HCT116 (cell line): ENCODE results near the gene LSAMP. TPM values are rescaled to one million over a fixed set of nuclear protein-coding genes. Genes with fewer than 3 reads are reported as not detected.
A peak's percentile ranks its signal among the peaks of the same experiment; 100 is the strongest.

Experiments used
- ATAC-seq: fragments of 200-7000 bp; cut with Tn5 transposase; 2 replicates; pipeline ENCODE4 v1.9.1; 2020; ENCODE audit warnings: mild to moderate bottlenecking, moderate library complexity
- BruUV-seq: library from RNA; stranded (reverse); fragments of 400-500 nt; replicated peaks from 2 replicates; lab custom pipeline; 2021; lab: Mats Ljungman, UMichigan
- CTCF ChIA-PET: fragments of 300-600 bp; sonication (Branson Sonifier 250); formaldehyde crosslinking; loops from one replicate; lab custom pipeline; 2021; ENCODE audit warnings: antibody characterized with exemption; lab: Charles Lee
- POLR2A ChIA-PET: fragments of 300-600, 350-600 bp; sonication (Branson Sonifier 250); formaldehyde crosslinking; loops from one replicate; lab custom pipeline; 2021; ENCODE audit warnings: antibody characterized with exemption; lab: Charles Lee
- RAD21 ChIA-PET, 2 experiments: fragments of 300-600 bp; sonication (Branson Sonifier 250); formaldehyde crosslinking; loops; one replicate each; lab custom pipeline; 2023; ENCODE audit warnings: low total read pairs in 2 of 2; ENCODE audit not compliant: uncharacterized antibody in 2 of 2, unreplicated experiment in 2 of 2, low non-redundant PET in 1 of 2; lab: Charles Lee
- DNase-seq: peaks from one replicate; pipeline ENCODE4 v3.0.0-alpha.2; 2010; ENCODE audit warnings: low read depth, low spot score
- H2AFZ ChIP-seq: fragments of 200-600 bp; shearing (Covaris generic), sonication (generic); 2 replicates; pipeline ENCODE4 v1.6.1; 2017; ENCODE audit warnings: low read depth, mixed run types, mixed read lengths, antibody characterized with exemption, low read length; ENCODE audit not compliant: poor library complexity, severe bottlenecking
- H3K27ac ChIP-seq: 2 replicates; pipeline ENCODE4 v1.5.1; 2012; ENCODE audit warnings: low read depth, low read length
- H3K27me3 ChIP-seq: fragments of 200-600 bp; sonication (generic); 2 replicates; pipeline ENCODE4 v1.6.1; 2016; ENCODE audit warnings: mixed run types, low read length, mixed read lengths; ENCODE audit not compliant: insufficient read depth
- H3K36me3 ChIP-seq, 2 experiments: fragments of 200-500 bp in 1 of 2; fragments of 200-600 bp in 1 of 2; sonication (Bioruptor generic) in 1 of 2; sonication (generic) in 1 of 2; 2 replicates each; pipeline versions ENCODE4 v1.5.1 to v1.6.1; 2014 to 2016; ENCODE audit warnings: low read length in 2 of 2, inconsistent platforms in 1 of 2, mixed read lengths in 1 of 2, mixed run types in 1 of 2; ENCODE audit not compliant: insufficient read depth in 2 of 2, control insufficient read depth in 1 of 2
- H3K4me1 ChIP-seq, 2 experiments: fragments of 200-600 bp in 1 of 2; sonication (generic) in 1 of 2; 2 replicates each; pipeline versions ENCODE4 v1.5.1 to v1.6.1; 2012 to 2017; ENCODE audit warnings: low read length in 2 of 2, inconsistent platforms in 1 of 2, mild to moderate bottlenecking in 1 of 2, mixed read lengths in 1 of 2, mixed run types in 1 of 2, moderate library complexity in 1 of 2; ENCODE audit not compliant: insufficient read depth in 2 of 2, control insufficient read depth in 1 of 2
- H3K4me2 ChIP-seq: fragments of 200-600 bp; sonication (generic); 2 replicates; pipeline ENCODE4 v1.6.1; 2017; ENCODE audit warnings: mixed run types, low read length, mixed read lengths
- H3K4me3 ChIP-seq, 2 experiments: fragments of 200-600 bp in 1 of 2; sonication (generic) in 1 of 2; replicated peaks in 1 of 2; 2 replicates each; pipeline ENCODE4 v1.5.1; 2011 to 2016; ENCODE audit warnings: low read length in 2 of 2, control low read depth in 1 of 2, low read depth in 1 of 2, mild to moderate bottlenecking in 1 of 2, mixed read lengths in 1 of 2, mixed run types in 1 of 2
- H3K79me2 ChIP-seq: fragments of 200-600 bp; sonication (generic); 2 replicates; pipeline ENCODE4 v1.6.1; 2017; ENCODE audit warnings: mild to moderate bottlenecking, mixed run types, low read length, moderate library complexity, mixed read lengths; ENCODE audit not compliant: insufficient read depth
- H3K9ac ChIP-seq: fragments of 200-600 bp; sonication (generic); 2 replicates; pipeline ENCODE4 v1.6.1; 2016; ENCODE audit warnings: low read length, mixed read lengths
- H3K9me2 ChIP-seq: fragments of 200-600 bp; sonication (generic), shearing (Covaris generic); 2 replicates; pipeline ENCODE4 v1.6.1; 2017; ENCODE audit warnings: mixed run types, mild to moderate bottlenecking, moderate library complexity; ENCODE audit not compliant: insufficient read depth
- H3K9me3 ChIP-seq, 2 experiments: fragments of 200-500 bp in 1 of 2; fragments of 200-600 bp in 1 of 2; sonication (Bioruptor generic) in 1 of 2; sonication (generic) in 1 of 2; 2 replicates each; pipeline ENCODE4 v1.6.1; 2014 to 2017; ENCODE audit warnings: low read length in 2 of 2, mixed read lengths in 2 of 2, inconsistent platforms in 1 of 2, low read depth in 1 of 2, mild to moderate bottlenecking in 1 of 2, mixed run types in 1 of 2, moderate library complexity in 1 of 2; ENCODE audit not compliant: control insufficient read depth in 1 of 2, insufficient read depth in 1 of 2
- H4K20me1 ChIP-seq: fragments of 200-600 bp; sonication (generic), shearing (Covaris generic); 2 replicates; pipeline ENCODE4 v1.6.1; 2017; ENCODE audit warnings: mixed run types, mild to moderate bottlenecking, moderate library complexity; ENCODE audit not compliant: insufficient read depth
- CBX3 ChIP-seq: IDR thresholded peaks from 2 replicates; pipeline ENCODE4 v1.6.1; 2012; ENCODE audit warnings: low read depth
- CTCF ChIP-seq, 3 experiments: fragments of 200-600 bp in 1 of 3; sonication (generic) in 1 of 3; IDR thresholded peaks in 2 of 3; conservative IDR thresholded peaks in 1 of 3; 2 replicates each; pipeline ENCODE4 v1.5.1; 2012 to 2017; ENCODE audit warnings: low read depth in 2 of 3, low read length in 2 of 3, antibody characterized with exemption in 1 of 3, borderline replicate concordance in 1 of 3, control low read depth in 1 of 3, mild to moderate bottlenecking in 1 of 3, mixed read lengths in 1 of 3, mixed run types in 1 of 3, moderate library complexity in 1 of 3; ENCODE audit not compliant: insufficient read depth in 1 of 3
- RAD21 ChIP-seq: IDR thresholded peaks from 2 replicates; pipeline ENCODE4 v1.6.1; 2012; ENCODE audit warnings: low read depth, mild to moderate bottlenecking
- SIN3A ChIP-seq: IDR thresholded peaks from 2 replicates; pipeline ENCODE4 v1.6.1; 2012; ENCODE audit warnings: low read depth
- SRF ChIP-seq: IDR thresholded peaks from 2 replicates; pipeline ENCODE4 v1.6.1; 2012; ENCODE audit warnings: low read depth
- TCF7L2 ChIP-seq: IDR thresholded peaks from 2 replicates; pipeline ENCODE4 v1.7.0; 2011; ENCODE audit warnings: borderline replicate concordance, inconsistent platforms; ENCODE audit not compliant: insufficient read depth, insufficient read length; ENCODE audit errors: extremely low read depth
- ZFX ChIP-seq: fragments of 450-650 bp; IDR thresholded peaks from 2 replicates; pipeline ENCODE4 v1.6.1; 2017
- intact Hi-C: fragments of 100-400 bp; cut with micrococcal nuclease; formaldehyde crosslinking; loops from 2 replicates; pipeline ENCODE4 v1.10.0; 2022
- total RNA-seq: library from RNA; stranded (reverse); gene quantifications from one replicate; pipeline ENCODE4 v1.2.1, GENCODE V29; 2021; ENCODE audit not compliant: unreplicated experiment
- TF ChIP-seq, protein P1 (sequence below): IDR thresholded peaks from 2 replicates; pipeline ENCODE4 v1.6.1; 2011; ENCODE audit warnings: mild to moderate bottlenecking, low read length, moderate library complexity; ENCODE audit not compliant: insufficient replicate concordance; ENCODE audit errors: extremely low read depth

The LSAMP gene
- total RNA-seq, 1 experiment from 2014 or later = 0.25 TPM

DNA sequence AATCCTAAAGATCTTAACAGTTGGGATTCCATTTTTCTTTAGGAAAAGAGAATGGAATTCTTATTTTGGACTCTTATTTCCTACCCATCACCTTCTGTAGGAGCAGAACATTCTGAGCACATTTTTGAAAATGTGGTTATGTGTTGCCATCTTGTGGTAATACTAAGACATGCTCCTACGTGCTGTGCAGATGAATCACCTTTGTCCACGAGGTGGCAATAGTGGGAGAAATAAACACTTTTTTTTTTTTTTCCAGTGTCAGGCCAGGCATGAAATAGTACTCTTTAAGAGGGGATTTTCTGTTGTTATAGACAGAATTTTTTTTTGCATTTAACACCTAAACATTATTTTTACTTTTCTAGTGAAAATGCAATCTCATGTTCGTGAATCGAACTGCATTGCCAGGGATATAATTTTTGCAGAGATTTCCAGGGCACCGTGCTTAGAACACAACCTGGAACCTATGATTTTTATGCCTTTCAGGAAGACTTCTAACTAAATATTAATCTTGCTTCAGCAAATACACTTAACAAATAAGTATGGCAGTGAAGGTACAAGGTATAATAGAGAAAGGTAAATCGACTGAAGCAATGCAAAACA lies 625.4 kb downstream of the LSAMP start (continued):
- no peak for TF ChIP-seq ZFX
- TF ChIP-seq CBX3 = peak; percentile 86; the same call in 1 of the 2 replicates
- TF ChIP-seq SRF = 0 out of 2 replicates have a peak, but pooled peaks have one; percentile 33

- H2AFZ ChIP-seq = peak overlapping the region; percentile 89
- no peaks in the 10 kb centered on the region for H3K79me2 ChIP-seq
- H3K4me1 ChIP-seq = no peaks in the 10 kb centered on the region
- RAD21 ChIA-PET = interaction anchor here in 1 of 2 experiments (0.9 kb wide), 1 partner anchor 597 kb away, joined by 4 read pairs; no protein-coding TSS in a partner anchor
- no peaks in the 10 kb centered on the region for H3K9me3 ChIP-seq
- no peak overlapping the region for H3K4me3 ChIP-seq
- peak overlapping the region; percentile 15; the same call in 1 of the 2 replicates for H3K4me2 ChIP-seq
- DNase-seq (peak; percentile 59), ATAC-seq (peak; percentile 93)
- H3K9me2 ChIP-seq = no peaks in the 10 kb centered on the region
- intact Hi-C loops = loop anchor here (1.0 to 10.0 kb wide), 6 partner anchors 30 to 1660 kb away; no protein-coding TSS in a partner anchor
- TF ChIP-seq TCF7L2 = no peak
- TF ChIP-seq, protein P1, sequence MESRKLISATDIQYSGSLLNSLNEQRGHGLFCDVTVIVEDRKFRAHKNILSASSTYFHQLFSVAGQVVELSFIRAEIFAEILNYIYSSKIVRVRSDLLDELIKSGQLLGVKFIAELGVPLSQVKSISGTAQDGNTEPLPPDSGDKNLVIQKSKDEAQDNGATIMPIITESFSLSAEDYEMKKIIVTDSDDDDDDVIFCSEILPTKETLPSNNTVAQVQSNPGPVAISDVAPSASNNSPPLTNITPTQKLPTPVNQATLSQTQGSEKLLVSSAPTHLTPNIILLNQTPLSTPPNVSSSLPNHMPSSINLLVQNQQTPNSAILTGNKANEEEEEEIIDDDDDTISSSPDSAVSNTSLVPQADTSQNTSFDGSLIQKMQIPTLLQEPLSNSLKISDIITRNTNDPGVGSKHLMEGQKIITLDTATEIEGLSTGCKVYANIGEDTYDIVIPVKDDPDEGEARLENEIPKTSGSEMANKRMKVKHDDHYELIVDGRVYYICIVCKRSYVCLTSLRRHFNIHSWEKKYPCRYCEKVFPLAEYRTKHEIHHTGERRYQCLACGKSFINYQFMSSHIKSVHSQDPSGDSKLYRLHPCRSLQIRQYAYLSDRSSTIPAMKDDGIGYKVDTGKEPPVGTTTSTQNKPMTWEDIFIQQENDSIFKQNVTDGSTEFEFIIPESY = no peak
- peak; percentile 71 to 94 (median 81); a peak in 5 of 6 replicates for TF ChIP-seq CTCF (IDR thresholded peaks at IDR 0.05 in 2 of 3, conservative IDR thresholded peaks at IDR 0.05 in 1 of 3; ENCODE audit: borderline replicate concordance in 1 of 3, insufficient read depth in 1 of 3, low read depth in 2 of 3, low read length in 2 of 3)
- TF ChIP-seq SIN3A = no peak
- peak; percentile 94 for TF ChIP-seq RAD21
- POLR2A ChIA-PET = interaction anchor here (0.9 kb wide), 1 partner anchor 31 kb away, joined by 3 read pairs; no protein-coding TSS in a partner anchor
- no peak overlapping the region for H3K9ac ChIP-seq
- no peaks in the 10 kb centered on the region for H4K20me1 ChIP-seq
- H3K36me3 ChIP-seq = no peaks in the 10 kb centered on the region
- H3K27me3 ChIP-seq = no peaks in the 10 kb centered on the region
- BruUV-seq = no TSS peak
- CTCF ChIA-PET = interaction anchor here (0.6 to 1.4 kb wide), 16 partner anchors 8 to 1431 kb away, joined by 3 to 10 read pairs (median 3); no protein-coding TSS in a partner anchor
- no peak overlapping the region for H3K27ac ChIP-seq
Observed at GRCh38 chr3:115814778-115815380, 630.4 kb downstream of the LSAMP start.
